HG03196 (cell line): ENCODE results near the gene CDH2.

ENCODE experiments used
- ATAC-seq: cut with Tn5 transposase; IDR thresholded peaks from one replicate; pipeline ENCODE4 v1.9.1; 2021; ENCODE audit not compliant: unreplicated experiment

Gene CDH2

GRCh38 chr18:28003451-28003850, 173.5 kb downstream of the CDH2 start:
- ATAC-seq, result no peak

- ATAC-seq, result no peak
Observed at GRCh38 chr18:28002841-28003240, 174.1 kb downstream of the CDH2 start.

- no peak for ATAC-seq
Observed at GRCh38 chr18:27996801-27997272, 180.1 kb downstream of the CDH2 start.

- no peak for ATAC-seq
Observed at GRCh38 chr18:27995770-27996502, 181.0 kb downstream of the CDH2 start.

GRCh38 chr18:27994571-27994970, 182.4 kb downstream of the CDH2 start:
- no peak for ATAC-seq

GRCh38 chr18:27991391-27991790, 185.5 kb downstream of the CDH2 start:
- no peak for ATAC-seq

- no peak for ATAC-seq
Observed at GRCh38 chr18:27985832-27986231, 191.1 kb downstream of the CDH2 start.

GRCh38 chr18:27983780-27984179, 193.2 kb downstream of the CDH2 start:
- no peak for ATAC-seq

GRCh38 chr18:27976806-27977408, 200.0 kb downstream of the CDH2 start:
- ATAC-seq, result no peak

- no peak for ATAC-seq
Observed at GRCh38 chr18:27970321-27970720, 206.6 kb downstream of the CDH2 start.

- no peak for ATAC-seq
Observed at GRCh38 chr18:27969206-27969605, 207.7 kb downstream of the CDH2 start.

- no peak for ATAC-seq
Observed at GRCh38 chr18:27967913-27968824, 208.8 kb downstream of the CDH2 start.

GRCh38 chr18:27966881-27967280, 210.0 kb downstream of the CDH2 start:
- no peak for ATAC-seq

- no peak for ATAC-seq
Observed at GRCh38 chr18:27964811-27965210, 212.1 kb downstream of the CDH2 start.

GRCh38 chr18:27959101-27959500, 217.8 kb downstream of the CDH2 start:
- ATAC-seq, result no peak

- ATAC-seq, result no peak
Observed at GRCh38 chr18:27956001-27956640, 220.8 kb downstream of the CDH2 start.

GRCh38 chr18:27954226-27954625, 222.7 kb downstream of the CDH2 start:
- ATAC-seq, result no peak

GRCh38 chr18:27952741-27953140, 224.2 kb downstream of the CDH2 start:
- no peak for ATAC-seq

GRCh38 chr18:27950648-27951228, 226.2 kb downstream of the CDH2 start:
- no peak for ATAC-seq

GRCh38 chr18:27948986-27949385, 227.9 kb downstream of the CDH2 start:
- ATAC-seq, result no peak

GRCh38 chr18:27942706-27943105, 234.2 kb downstream of the CDH2 start:
- ATAC-seq, result no peak
